NCI-H187 treated with DMSO at 0.1 percent for 48 hours (cell line): ENCODE data around the gene DPEP1.
"Not testable (repeated sequence)": the region's sequence is repeated elsewhere in the genome, so short reads cannot be mapped to it uniquely, and the experiment has no call there.

Experiments used
- DNase-seq: peaks from one replicate; lab custom pipeline; 2025; lab: John Stamatoyannopoulos, UW

The DPEP1 gene

DNA sequence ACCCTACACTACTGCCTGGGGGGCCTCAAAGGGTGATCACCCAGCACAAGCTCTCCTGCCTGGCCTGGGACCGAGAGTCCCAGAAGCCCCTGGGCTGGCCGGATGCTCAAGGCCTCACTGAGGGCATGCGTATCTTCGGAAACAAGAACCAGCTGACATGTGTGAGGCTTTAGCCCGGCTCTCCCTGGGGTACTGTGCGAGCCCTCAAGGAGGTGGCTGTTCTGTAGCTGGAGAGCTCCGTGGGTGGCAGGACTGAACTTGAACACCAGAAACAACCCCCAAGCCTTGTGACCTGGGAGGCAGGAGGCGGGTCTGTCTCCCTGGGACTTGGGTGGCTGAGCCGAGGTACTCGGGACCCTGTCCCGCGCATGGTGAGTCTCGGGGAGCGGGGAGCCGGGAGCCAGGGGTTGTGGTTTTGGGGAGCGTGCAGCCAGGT, 7.0 kb downstream of the DPEP1 start:
- no peak for DNase-seq

DNA sequence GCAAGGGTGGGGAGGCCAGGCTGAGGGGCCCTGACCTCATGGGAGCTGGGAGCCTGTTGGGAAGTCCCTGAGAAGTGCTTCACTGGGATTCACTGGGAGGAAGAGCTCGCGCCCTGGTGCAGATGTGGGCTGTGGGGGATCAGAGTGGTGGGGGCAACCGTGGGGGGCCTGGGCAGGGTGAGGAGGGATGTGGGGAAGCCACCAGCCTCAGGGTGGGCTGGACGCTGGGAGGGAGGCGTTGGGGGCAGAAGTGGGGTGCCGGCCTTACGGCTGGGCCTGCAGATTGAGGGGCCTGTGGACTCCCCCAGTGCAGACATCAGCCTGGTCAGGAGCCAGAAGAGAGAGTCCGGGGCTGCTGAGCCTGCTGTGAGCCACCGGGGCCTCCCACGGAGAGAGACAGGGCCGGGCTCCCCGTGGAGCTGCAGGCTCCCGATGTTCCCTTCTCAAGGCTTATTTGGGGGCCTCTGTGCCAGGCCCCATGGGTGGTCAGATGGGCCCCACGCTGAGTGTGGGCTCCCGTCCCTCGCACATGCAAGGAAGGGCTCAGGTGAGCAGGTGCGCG, 7.8 kb downstream of the DPEP1 start:
- no peak for DNase-seq

DNA sequence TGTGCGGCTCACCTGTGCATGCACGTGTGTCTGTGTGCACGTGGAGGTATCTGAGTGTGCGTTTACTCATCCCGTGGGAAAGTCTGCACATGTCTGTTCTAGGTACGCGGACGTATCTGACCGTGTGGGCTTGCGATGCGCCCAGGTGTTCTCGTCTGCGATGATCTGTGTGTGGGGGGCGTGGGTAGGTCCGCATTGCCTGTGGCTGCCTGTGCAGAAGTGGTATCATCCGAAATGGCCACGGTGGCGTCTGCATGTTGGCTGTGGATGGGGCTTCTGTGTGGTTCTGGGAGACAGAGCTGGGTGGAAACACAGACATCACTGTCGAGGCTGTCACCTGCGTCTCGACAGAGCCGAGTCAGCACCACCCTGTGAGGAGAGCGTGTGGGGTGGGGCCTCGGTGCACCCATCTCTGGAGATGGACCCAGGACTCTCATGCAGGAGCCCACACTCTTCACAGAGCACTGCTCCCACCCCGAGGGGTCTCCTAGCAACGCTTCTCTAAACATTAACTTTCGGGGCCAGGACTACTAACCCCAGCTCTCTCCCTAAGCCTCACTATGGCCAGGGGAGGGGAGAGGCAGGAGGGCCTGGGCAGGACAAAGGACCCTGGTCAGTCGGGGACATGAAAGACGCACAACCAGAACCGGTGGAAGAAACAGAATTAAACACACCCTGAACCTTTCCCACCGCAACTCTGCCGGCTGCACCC, 8.4 kb downstream of the DPEP1 start:
- no peak for DNase-seq

DNA sequence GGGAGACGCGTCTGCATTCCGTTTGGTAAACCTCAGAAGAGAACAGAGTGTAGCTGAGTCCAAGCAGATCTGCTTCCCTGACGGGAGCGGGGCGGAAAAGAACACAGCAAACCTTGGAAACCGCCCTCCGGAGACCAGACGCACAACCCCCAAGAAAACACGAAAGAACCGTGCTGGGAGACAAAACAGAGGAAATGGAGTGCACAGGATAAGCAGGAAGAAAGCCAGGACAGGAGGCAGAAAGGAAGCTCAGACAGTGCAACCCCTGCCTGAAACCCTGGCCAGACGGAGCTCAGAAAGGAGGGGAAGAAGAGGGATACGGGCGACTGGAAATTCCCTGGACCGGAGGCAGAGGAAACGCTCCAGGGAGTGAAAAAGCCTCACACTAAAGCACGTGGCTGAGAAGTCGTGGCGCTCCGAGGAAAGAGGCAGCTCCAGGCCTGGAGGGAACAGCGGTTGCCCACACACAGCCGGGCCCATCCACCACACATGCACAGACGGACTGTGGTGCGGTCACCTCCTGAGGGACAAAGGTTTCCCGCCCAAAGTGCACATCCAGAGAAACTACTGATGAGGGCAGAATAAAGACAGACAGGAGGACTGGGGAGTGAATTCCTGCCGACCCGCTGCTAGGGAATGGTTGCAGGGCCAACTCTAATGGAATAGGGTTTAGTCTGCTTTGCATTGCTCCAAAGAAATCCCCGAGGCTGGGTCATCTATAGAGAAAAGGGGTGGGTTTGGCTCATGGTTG, 10.2 kb downstream of the DPEP1 start:
- DNase-seq = no peak

DNA sequence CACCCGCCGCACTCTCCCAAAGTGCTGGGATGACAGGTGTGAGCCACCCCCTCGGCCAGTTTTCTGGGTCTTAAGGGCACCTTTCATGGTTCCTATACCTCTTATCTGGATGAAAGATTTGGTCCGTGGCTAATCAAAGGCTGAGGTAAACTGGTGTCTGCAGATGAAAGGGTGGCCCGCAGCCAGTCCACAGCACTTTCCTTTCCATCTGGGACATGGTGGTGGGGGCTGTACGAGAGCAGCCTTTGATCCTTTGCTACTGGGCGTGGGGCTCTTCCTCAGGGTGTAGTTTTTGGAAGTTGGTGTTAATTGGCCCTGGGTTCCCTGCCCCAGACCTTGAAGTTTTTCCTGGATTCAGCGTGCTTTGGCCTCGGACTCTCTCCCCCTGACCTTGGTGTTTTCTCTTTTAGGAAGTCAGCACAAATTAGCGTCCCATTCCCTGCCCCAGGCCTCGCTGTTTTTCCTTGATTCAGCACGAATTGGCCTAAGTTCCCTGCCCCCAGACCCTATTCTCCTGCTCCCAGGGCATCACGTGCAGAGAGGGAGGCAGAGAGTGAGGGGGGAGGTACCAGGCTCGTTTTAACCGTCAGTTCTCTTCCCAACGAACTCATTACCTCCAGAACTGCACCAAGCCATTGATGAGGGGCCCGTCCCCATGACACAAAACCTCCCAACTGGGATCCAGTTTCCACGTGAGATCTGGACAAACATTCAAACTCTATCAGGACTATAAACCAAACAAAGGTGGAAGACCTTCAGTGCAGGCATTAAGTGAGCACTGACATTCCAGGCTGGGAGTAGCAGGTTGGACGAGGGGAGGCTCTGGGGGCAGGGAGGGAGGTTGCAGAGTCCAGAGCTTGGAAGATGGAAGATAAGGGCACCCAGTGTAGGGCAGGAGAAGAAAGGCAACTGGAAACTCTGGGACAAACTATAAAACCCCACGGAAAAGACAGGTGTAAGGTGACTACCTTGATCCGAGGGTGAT, 11.6 kb downstream of the DPEP1 start:
- no peak for DNase-seq

DNA sequence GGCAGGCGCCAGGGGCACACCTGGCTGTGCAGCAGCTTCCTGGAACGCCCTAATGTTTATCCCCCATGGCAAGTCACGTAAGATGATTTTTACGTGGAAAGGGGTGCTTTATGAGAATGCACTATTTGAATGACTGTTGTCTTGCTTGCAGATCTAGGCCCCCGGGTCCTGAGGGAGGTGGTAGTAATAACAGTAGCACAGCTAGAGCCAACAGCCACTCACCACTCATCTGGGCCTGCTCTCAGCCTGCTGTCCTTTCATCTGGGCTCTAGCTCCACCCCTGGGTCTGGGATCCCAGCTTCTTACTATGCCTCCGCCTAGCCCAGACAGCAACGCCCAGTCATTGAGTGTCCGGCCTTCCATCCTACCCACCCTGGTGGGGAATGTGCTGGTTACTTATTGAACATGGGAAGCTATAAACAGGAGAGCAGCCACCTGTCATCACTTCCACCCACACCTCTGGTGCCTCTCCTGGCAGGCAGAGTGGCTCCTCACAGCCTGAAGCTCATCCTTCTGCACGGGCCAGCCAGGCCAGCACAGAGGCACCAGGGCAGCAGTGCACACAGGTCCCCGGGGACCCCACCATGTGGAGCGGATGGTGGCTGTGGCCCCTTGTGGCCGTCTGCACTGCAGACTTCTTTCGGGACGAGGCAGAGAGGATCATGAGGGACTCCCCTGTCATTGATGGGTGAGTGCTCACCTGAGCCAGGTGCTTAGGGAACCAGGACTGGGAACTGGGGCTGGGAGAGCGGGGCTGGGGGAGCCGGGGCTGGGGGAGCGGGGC, 16.6 kb downstream of the DPEP1 start:
- no peak for DNase-seq

DNA sequence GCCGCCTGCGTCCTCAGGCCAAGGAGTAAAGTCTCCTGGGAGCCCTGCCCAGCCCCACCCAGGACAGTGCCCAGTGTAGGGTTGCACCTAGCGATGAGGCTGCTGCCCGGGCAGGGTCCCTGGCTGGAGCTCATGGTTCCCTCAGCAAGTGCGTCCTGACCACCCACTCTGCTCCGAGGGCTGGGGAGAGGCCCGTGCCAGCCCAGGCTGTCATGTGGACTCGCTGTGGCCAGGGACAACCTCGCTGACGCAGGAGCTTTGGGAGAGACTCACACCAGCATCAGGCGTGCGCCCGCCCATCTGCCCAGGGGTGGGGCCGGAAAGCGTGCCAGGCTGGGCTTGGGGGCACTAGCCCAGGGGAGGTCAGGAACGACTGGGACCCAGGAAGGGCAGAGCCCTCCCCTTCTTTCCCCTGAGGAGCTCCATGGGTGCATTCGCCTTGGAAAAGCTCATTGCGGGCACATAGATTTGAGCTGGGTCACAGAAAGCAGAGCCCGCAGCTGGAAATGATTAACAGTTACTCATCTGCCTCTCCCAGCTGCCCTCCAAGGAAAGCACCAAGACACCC, 19.7 kb downstream of the DPEP1 start:
- no peak for DNase-seq

DNA sequence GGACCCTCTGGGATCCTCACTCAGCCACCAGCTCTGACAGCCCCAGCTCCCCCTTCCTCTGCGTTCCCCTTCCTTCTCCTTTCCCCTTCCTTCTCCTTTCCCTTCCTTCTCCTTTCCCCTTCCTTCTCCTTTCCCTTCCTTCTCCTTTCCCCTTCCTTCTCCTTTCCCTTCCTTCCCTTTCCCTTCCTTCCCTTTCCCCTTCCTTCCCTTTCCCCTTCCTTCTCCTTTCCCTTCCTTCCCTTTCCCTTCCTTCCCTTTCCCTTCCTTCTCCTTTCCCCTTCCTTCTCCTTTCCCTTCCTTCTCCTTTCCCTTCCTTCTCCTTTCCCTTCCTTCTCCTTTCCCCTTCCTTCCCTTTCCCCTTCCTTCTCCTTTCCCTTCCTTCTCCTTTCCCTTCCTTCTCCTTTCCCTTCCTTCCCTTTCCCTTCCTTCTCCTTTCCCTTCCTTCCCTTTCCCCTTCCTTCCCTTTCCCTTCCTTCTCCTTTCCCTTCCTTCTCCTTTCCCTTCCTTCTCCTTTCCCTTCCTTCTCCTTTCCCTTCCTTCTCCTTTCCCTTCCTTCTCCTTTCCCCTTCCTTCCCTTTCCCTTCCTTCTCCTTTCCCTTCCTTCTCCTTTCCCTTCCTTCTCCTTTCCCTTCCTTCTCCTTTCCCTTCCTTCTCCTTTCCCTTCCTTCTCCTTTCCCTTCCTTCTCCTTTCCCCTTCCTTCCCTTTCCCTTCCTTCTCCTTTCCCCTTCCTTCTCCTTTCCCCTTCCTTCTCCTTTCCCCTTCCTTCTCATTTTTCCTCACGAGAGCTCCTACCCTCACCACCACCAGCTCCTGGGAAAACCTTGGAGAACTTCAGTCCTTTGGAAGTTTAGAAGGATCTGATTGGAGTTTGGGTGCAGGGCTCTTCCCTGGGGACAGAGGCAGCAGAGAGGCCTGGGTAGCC, 21.3 kb downstream of the DPEP1 start:
- not testable (repeated sequence) for DNase-seq

DNA sequence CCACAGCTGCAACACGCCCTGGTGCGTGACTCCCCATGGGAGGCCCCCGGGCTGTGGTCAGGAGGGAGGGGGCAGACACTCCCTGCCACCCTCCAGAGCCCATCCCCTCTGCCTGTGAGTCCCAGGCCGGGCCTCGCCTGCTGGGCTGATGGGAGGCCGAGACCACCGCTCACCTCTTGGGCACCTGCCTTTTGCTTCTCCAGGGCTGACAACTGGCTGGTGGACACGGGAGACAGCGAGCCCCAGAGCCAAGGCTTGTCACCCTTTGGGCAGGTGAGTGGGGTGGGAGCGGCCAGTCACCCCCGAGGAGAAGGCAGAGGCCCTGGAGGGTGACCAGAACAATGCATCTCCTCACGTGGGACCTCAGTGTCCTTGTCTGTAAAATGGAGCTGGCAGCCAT, 23.2 kb downstream of the DPEP1 start:
- no peak for DNase-seq

DNA sequence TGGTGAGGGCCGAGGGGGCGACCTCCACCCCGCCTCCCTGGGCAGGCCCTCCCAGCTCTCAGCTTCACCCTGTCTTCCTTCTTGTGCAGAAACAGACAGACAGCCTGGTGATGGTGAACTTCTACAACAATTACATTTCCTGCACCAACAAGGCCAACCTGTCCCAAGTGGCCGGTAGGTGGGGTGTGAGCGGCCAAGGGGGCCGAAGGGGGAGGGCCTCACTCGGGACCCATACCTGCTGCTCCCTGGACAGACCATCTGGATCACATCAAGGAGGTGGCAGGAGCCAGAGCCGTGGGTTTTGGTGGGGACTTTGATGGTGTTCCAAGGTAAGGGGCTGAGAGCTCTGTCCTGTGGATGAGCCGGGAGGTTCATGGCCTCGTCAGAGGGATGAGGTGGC, 23.9 kb downstream of the DPEP1 start:
- no peak for DNase-seq

DNA sequence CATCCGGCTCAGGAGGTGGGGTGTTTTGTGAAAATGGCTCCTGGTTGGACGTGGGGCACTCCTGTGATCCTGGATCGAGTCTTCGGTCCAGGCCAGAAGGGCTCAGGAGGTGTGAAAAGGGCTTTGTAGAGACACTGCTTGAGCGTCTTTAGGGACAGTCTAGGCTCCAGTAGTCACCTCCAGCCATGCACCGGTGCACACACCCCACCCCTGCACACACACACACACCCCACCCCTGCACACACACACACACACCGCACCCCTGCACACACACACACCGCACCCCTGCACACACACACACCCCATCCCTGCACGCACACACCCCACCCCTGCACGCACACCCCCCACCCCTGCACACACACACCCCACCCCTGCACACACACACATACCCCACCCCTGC, 25.0 kb downstream of the DPEP1 start:
- DNase-seq = no peak

DNA sequence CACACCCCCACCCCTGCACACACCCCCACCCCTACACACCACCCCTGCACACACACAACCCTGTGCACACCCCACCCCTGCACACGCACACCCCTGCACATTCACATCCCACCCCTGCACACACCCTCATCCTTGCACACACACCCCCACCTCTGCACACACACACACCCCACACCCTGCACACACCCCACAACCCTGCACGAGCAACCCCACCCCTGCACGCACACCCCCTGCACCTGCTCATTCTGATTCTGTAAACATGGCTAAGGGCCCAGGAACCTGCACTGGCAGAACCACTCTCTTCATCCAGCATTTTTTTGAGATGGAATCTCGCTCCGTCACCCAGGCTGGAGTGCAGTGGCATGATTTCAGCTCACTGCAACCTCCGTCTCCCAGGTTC, 25.9 kb downstream of the DPEP1 start:
- DNase-seq = no peak

DNA sequence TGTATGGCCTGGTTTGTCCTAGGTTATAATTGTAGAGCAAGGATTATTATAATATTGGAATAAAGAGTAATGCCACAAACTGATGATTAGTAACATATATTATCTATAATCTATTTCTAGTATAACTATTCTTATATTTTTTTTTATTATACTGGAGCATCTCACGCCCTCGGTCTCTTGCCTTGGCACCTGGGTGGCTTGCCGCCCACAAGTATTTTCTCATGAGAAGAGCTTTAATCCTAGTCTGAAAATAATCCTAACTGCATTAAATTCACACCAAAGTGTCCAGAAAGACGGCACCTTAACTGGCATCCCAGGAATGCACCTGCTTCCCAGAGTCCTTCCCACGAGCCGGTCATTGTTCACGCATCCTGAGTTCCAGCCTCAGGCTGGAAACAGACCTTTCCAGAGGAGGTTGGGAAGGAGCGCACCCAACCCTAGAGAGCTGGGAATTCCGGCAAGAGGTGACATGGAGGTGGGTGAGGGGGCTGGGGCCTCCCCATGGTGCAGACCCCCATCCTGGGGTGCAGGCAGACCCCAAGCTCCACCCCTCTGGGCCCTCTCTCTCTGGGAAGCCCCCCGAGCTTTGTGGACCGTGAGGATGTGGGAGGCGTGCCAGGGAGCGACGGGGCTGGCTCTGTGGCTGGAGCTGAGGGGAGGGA, 28.1 kb downstream of the DPEP1 start:
- no peak for DNase-seq

DNA sequence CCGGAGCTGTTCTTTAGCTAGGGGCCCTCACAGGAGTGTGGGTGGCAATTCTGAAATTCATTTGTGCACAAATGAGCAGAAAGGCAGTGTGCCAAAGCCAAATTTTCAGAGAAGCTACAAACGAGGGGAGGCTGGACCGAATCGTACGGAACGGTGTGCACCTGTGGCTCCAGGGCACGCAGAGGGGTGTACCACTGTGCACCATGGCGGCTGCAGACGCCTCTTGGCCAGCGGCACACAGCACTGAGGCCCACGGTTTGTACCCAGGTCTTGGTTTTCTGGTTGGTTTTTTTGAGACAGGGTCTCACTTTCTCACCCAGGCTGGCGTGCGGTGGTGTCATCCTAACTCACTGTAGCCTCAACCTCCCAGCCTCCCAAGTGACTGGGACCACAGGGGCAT, 29.1 kb downstream of the DPEP1 start:
- DNase-seq = no peak

DNA sequence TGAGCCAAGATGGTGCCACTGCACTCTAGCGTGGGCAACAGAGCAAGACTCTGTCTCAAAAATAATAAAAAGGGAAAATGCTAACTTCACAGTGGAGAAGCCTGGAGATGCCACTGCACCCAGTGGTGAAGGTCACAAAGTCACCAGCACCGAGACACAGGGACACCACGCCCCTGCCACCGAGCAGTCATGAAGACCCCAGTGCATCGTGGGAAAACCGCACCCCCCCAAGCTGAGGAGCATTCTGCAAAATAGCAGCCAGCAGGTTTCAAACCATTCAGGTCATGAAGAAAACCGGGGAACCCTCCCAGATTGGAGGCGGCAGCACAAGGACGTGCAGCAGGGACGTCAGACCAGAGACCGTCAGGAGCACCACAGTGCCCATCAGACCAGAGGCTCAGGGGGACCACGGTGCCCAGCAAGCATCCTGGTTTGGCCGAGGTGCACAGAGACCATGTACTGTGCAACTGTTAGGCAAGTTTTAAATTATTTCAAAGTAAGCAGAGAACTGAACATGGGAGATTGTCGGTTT, 30.4 kb downstream of the DPEP1 start:
- no peak for DNase-seq

DNA sequence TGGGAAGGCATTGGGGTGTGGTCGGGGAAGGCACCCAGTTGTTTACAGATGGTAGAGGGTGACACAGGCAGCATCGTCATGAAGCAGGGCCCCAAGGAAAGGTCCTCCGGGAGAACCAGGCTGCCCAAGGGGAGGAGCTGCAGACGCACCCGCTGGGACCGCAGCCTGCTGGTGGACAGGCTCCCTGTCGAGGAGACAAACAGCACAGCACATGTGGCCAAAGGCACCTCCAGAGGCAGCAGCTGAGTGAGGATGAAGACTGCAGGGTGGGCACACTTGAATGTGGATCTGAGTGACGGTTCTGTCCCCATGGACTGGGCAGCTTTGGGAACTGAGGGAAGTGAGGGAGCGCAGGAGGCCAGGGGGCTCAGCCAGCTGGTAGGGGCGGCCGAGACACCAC, 31.7 kb downstream of the DPEP1 start:
- DNase-seq = no peak

DNA sequence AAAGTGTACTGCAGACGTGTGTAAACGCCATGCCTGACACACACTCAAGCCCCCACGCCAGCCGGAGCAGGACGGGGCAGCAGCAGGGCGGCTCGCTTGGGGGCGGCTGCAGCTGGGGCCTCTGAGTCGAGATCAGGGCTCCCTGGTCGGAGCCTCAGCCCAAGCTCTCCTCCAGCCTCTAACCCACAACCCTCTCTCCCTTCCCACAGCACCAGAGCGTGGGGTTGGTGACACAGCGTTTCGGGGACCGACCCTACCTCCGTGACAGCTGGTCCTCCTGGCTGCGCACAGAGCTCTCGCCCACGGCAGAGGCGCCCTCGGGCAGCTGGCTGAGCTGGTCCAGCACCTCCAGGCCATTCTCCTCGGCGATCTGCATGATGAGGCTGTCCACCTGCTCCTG, 32.8 kb downstream of the DPEP1 start:
- no peak for DNase-seq

DNA sequence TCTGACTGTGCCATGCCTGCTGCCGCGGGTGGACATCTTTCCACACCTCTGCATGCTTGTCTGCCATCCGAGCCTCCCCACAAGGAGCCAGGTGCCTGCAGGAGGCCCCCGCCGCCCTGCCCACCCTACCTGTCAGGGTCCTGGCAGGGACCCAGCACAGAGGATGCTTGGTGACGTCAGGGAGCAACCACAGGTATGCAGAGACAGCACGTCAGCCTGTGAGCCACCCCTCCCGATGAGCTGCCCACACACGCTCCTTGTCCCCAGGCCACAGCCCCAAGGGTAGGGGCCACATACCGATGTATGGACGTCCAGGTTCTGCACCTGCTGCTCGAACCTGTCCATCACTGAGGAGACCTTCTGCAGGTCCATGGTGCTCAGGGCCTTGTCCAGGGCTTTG, 33.5 kb downstream of the DPEP1 start:
- DNase-seq = no peak

DNA sequence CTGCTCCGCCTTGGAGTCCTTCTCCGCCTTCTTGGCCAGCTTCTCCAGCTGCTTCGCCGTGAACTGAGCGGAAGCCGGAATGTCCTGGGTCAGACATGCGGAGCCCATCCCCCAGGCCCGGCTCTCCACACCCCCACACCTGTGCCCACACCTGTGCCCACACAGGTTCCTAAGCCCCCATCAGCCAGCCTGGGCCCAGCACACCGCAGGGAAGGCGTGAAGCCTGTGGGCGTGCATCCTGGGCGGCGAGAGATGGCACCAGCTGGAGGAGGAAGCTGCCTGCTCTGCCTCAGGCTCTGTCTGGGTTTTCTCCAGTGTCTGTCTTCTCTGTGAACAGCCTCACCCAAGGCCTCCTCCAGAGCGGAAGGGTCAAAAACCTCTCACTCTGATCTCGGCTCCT, 38.1 kb downstream of the DPEP1 start:
- DNase-seq = no peak
